DND-41 (cell line): Measurements from ENCODE around the gene EML3.
A peak's percentile ranks its signal among the peaks of the same experiment; 100 is the strongest.
"Not testable (repeated sequence)": the region's sequence is repeated elsewhere in the genome, so short reads cannot be mapped to it uniquely, and the experiment has no call there.

Experiments
- ATAC-seq: fragments of 200-7000 bp; cut with Tn5 transposase; 3 replicates; pipeline ENCODE4 v1.9.1; 2021; ENCODE audit warnings: low read depth; ENCODE audit not compliant: insufficient read depth
- DNase-seq: peaks from one replicate; pipeline ENCODE4 v3.0.0-alpha.2; 2020
- H2AFZ ChIP-seq: 2 replicates; pipeline ENCODE4 v1.6.0; 2012; ENCODE audit warnings: low read depth, low read length
- H3K27ac ChIP-seq: 2 replicates; pipeline ENCODE4 v1.5.1; 2012; ENCODE audit warnings: low read length, inconsistent platforms
- H3K27me3 ChIP-seq: fragments of 200-600 bp; sonication (generic); 2 replicates; pipeline ENCODE4 v1.6.0; 2012; ENCODE audit warnings: low read length, mild to moderate bottlenecking, inconsistent platforms; ENCODE audit not compliant: insufficient read depth, poor library complexity
- H3K36me3 ChIP-seq: 2 replicates; pipeline ENCODE4 v1.5.1; 2012; ENCODE audit warnings: low read length, inconsistent platforms; ENCODE audit not compliant: insufficient read depth
- H3K4me1 ChIP-seq: 2 replicates; pipeline ENCODE4 v1.5.1; 2012; ENCODE audit warnings: mild to moderate bottlenecking, low read length; ENCODE audit not compliant: insufficient read depth
- H3K4me2 ChIP-seq: 2 replicates; pipeline ENCODE4 v1.6.0; 2012; ENCODE audit warnings: mild to moderate bottlenecking, moderate library complexity, low read length, inconsistent platforms; ENCODE audit not compliant: insufficient read depth
- H3K4me3 ChIP-seq, 2 experiments: fragments of 200-600 bp in 1 of 2; shearing (Covaris generic) in 1 of 2; 2 replicates each; pipeline ENCODE4 v1.5.1; 2012 to 2016; ENCODE audit warnings: inconsistent platforms in 2 of 2, low read length in 2 of 2, mild to moderate bottlenecking in 2 of 2, low read depth in 1 of 2, moderate library complexity in 1 of 2
- H3K79me2 ChIP-seq: 2 replicates; pipeline ENCODE4 v1.6.0; 2012; ENCODE audit warnings: low read length, inconsistent platforms; ENCODE audit not compliant: insufficient read depth
- H3K9ac ChIP-seq: 2 replicates; pipeline ENCODE4 v1.6.0; 2012; ENCODE audit warnings: low read depth, mild to moderate bottlenecking, inconsistent platforms, low read length, moderate library complexity
- H3K9me3 ChIP-seq: 2 replicates; pipeline ENCODE4 v1.5.1; 2012; ENCODE audit warnings: low read length, moderate library complexity, mild to moderate bottlenecking, inconsistent platforms; ENCODE audit not compliant: insufficient read depth, severe bottlenecking
- H4K20me1 ChIP-seq: 2 replicates; pipeline ENCODE4 v1.6.0; 2012; ENCODE audit warnings: low read length; ENCODE audit not compliant: insufficient read depth
- CTCF ChIP-seq: IDR thresholded peaks from 2 replicates; pipeline ENCODE4 v1.5.1; 2012; ENCODE audit warnings: borderline replicate concordance, low read length, moderate library complexity, mild to moderate bottlenecking; ENCODE audit not compliant: poor library complexity, severe bottlenecking; ENCODE audit errors: extremely low read depth
- EZH2 ChIP-seq: IDR thresholded peaks from 3 replicates; pipeline ENCODE4 v1.6.1; 2012; ENCODE audit warnings: borderline replicate concordance, low read depth, mild to moderate bottlenecking, moderate library complexity, low read length, inconsistent platforms; ENCODE audit not compliant: severe bottlenecking

EML3 gene

GRCh38 chr11:62567018-62567633 lies 45.4 kb downstream of the EML3 start:
- no peak overlapping the region for H3K9ac ChIP-seq
- peak overlapping the region; percentile 28; the same call in 1 of the 2 replicates for H3K4me2 ChIP-seq
- H3K4me3 ChIP-seq, result no peak overlapping the region
- peaks cover 96% of the 10 kb centered on the region for H3K36me3 ChIP-seq
- H3K79me2 ChIP-seq, result peaks cover 81% of the 10 kb centered on the region
- TF ChIP-seq CTCF (no peak), EZH2 (no peak)
- no peaks in the 10 kb centered on the region for H3K9me3 ChIP-seq
- DNase-seq, result no peak
- H2AFZ ChIP-seq, result no peak overlapping the region
- H3K4me1 ChIP-seq, result peaks cover 53% of the 10 kb centered on the region
- ATAC-seq, result no peak
- H3K27me3 ChIP-seq, result no peaks in the 10 kb centered on the region
- H3K27ac ChIP-seq, result no peak overlapping the region
- H4K20me1 ChIP-seq, result peaks cover 54% of the 10 kb centered on the region; the same call in 1 of the 2 replicates

- Histone ChIP-seq H3K9me3 (no peaks in the 10 kb centered on the region), H3K27ac (no peak overlapping the region), H3K4me1 (peaks cover 48% of the 10 kb centered on the region), H3K79me2 (peaks cover 72% of the 10 kb centered on the region), H3K27me3 (no peaks in the 10 kb centered on the region), H3K9ac (no peak overlapping the region), H2AFZ (no peak overlapping the region), H3K36me3 (peaks cover 94% of the 10 kb centered on the region), H3K4me3 (no peak overlapping the region), H4K20me1 (peaks cover 45% of the 10 kb centered on the region; the same call in 1 of the 2 replicates), H3K4me2 (no peak overlapping the region)
- no peak for DNase-seq
- ATAC-seq, result no peak
- no peak for TF ChIP-seq EZH2
- TF ChIP-seq CTCF, result no peak
These were observed 46.3 kb downstream of the EML3 start for GRCh38 chr11:62566247-62566646.

- Histone ChIP-seq H3K27ac (no peak overlapping the region), H4K20me1 (peaks cover 42% of the 10 kb centered on the region; the same call in 1 of the 2 replicates), H3K9ac (no peak overlapping the region), H3K36me3 (peaks cover 94% of the 10 kb centered on the region), H3K9me3 (no peaks in the 10 kb centered on the region), H3K4me2 (no peak overlapping the region), H2AFZ (no peak overlapping the region), H3K4me1 (peaks cover 46% of the 10 kb centered on the region), H3K27me3 (no peaks in the 10 kb centered on the region), H3K79me2 (peaks cover 69% of the 10 kb centered on the region), H3K4me3 (no peak overlapping the region)
- ATAC-seq (no peak), DNase-seq (no peak)
- TF ChIP-seq CTCF (no peak), EZH2 (no peak)
These were observed 47.3 kb downstream of the EML3 start for GRCh38 chr11:62565100-62565802.

- H3K9ac ChIP-seq, H3K9me3 ChIP-seq, H3K4me3 ChIP-seq, ATAC-seq, H3K27me3 ChIP-seq, H3K27ac ChIP-seq, H2AFZ ChIP-seq, DNase-seq, H3K4me2 ChIP-seq: not testable (repeated sequence)
- Histone ChIP-seq H4K20me1 (peaks cover 50% of the 10 kb centered on the region), H3K36me3 (peaks cover 87% of the 10 kb centered on the region), H3K79me2 (peaks cover 39% of the 10 kb centered on the region), H3K4me1 (peaks cover 62% of the 10 kb centered on the region)
These were observed 50.8 kb downstream of the EML3 start for GRCh38 chr11:62561677-62562230.
